Activated naive CD8-positive, alpha-beta T cell (primary cell): ENCODE data around the gene KDM3A.

ENCODE experiments used
- H3K27ac Mint-ChIP-seq: one replicate; pipeline ENCODE4 v1.8.0; 2021; ENCODE audit warnings: mixed read lengths
- H3K27me3 Mint-ChIP-seq: one replicate; pipeline ENCODE4 v1.8.0; 2021; ENCODE audit warnings: mixed read lengths
- H3K36me3 Mint-ChIP-seq: one replicate; pipeline ENCODE4 v1.8.0; 2021; ENCODE audit warnings: mixed read lengths
- H3K4me1 Mint-ChIP-seq: one replicate; pipeline ENCODE4 v1.8.0; 2021; ENCODE audit warnings: low read depth, mixed read lengths
- H3K4me3 Mint-ChIP-seq: one replicate; pipeline ENCODE4 v1.8.0; 2021; ENCODE audit warnings: mild to moderate bottlenecking, mixed read lengths
- H3K9me3 Mint-ChIP-seq: one replicate; pipeline ENCODE4 v1.8.0; 2021; ENCODE audit warnings: low read depth, mixed read lengths

Gene KDM3A

DNA sequence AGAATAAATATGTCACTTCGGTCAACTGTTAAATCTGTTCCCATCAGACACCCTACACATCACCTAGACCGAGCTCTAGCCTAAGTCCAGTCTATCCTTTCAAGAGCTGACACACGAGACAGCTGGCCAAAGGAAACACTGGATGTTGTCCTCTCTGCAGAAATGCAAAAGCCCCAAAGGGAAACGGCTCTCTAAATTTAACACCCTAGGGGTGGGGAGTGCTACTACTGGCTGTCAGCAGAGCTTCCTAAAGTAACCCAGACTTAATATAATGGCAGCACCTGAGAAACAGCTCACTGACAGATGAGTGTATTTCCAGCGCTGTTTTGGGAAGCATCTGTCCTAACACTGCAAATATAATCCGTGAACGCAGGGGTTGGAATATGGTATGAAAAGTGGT, 66.4 kb downstream of the KDM3A start:
- Mint-ChIP-seq H3K4me1 (peaks cover 2% of the 10 kb centered on the region), H3K9me3 (peaks cover 9% of the 10 kb centered on the region), H3K27me3 (no peaks in the 10 kb centered on the region), H3K4me3 (no peak overlapping the region), H3K36me3 (peaks cover 45% of the 10 kb centered on the region), H3K27ac (peak overlapping the region; percentile 59)

DNA sequence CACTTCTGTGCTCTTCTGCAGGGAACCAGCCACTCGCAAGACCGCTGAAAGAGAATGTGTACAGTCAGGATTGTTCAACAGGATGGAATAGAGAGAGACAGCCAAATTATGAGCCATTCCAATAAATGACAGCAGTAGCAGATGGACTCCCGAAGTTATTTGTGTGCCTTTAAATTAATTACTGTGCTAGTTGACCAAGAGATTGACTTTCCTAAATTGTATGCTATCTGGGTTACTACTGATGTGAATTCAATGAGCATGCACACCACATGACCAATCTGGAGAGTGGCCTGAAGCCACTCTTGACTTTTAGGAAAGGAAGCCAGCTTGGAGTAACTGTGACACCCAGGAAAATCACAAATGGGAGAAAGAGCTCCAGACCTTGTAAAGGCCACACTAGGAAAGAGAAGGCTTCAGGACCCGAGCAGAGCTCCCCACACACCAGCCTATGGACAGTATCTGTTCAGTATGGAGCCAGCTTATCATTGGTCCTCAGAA, 69.3 kb downstream of the KDM3A start:
- H3K4me3 Mint-ChIP-seq, result no peak overlapping the region
- peaks cover 23% of the 10 kb centered on the region for H3K36me3 Mint-ChIP-seq
- no peak overlapping the region for H3K27ac Mint-ChIP-seq
- no peaks in the 10 kb centered on the region for H3K9me3 Mint-ChIP-seq
- peaks cover 5% of the 10 kb centered on the region for H3K4me1 Mint-ChIP-seq
- no peaks in the 10 kb centered on the region for H3K27me3 Mint-ChIP-seq

DNA sequence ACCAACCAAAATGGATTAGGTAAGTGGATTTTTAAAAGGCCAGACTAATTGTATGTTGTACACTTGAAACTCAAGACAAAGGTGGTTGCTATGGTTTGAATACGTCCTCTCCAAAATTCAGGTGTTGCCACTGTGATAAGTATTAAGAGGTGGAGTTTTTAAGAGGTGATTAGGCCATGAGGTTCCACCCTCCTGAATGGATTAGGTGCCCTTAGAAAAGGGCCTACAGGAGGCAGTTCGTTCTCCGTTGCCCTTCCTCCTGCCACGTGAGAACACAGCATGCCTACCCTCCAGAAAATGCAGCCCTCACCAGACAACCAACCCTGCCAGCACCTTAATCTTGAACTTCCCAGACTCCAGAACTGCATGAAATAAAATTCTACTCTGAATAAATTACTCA, 70.9 kb downstream of the KDM3A start:
- H3K27me3 Mint-ChIP-seq, result no peaks in the 10 kb centered on the region
- H3K36me3 Mint-ChIP-seq, result peaks cover 18% of the 10 kb centered on the region
- H3K9me3 Mint-ChIP-seq, result no peaks in the 10 kb centered on the region
- peaks cover 5% of the 10 kb centered on the region for H3K4me1 Mint-ChIP-seq
- H3K27ac Mint-ChIP-seq, result no peak overlapping the region
- no peak overlapping the region for H3K4me3 Mint-ChIP-seq

DNA sequence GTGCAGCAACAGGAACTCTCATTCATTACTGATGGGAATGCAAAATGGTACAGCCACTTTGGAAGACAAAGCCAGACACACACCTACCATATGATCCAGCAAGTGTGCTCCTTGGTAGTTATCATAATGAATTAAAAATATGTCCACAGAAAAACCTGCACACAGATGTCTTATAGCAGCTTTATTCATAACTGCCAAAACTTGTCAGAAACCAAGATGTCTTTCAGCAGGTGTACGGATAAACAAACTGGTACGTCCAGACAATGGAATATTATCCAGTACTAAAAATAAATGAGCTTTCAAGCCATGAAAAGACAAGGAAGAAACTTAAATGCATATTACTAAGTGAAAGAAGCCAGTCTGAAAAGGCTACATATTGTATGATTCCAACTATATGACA, 71.7 kb downstream of the KDM3A start:
- peaks cover 5% of the 10 kb centered on the region for H3K4me1 Mint-ChIP-seq
- no peak overlapping the region for H3K4me3 Mint-ChIP-seq

DNA sequence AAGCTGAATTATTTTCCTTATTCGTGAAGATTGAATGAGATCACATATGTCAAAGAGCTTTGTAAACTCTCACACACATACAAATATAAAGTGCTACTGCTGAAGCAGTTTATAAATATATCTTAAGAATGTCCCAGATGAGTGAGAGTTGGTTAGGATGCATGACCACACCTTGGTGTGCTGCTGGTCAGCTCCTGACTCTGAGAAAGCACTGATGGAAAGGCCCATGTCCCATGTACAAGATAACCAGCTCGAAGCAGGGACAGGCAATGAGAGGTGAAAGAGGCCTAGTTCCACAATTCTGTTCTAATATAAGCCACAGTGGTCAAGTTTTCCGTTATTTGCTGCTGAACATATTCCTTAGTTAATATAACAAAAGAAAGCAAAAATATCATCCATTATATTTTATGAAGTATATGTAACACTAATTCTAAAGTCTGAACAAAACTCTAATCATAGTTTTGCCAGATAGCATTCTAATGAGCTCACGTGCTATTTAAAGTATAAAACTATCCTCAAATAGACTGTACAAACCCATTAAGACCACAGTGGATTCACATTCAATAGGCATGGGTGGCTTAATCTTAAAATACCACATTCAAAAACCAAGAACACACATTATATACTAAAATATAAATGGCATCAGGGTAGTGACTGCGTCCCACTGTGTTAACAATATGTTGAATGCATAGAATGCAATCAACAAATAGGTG, 72.9 kb downstream of the KDM3A start:
- H3K36me3 Mint-ChIP-seq, result peaks cover 8% of the 10 kb centered on the region
- no peak overlapping the region for H3K4me3 Mint-ChIP-seq
- no peaks in the 10 kb centered on the region for H3K9me3 Mint-ChIP-seq
- H3K27me3 Mint-ChIP-seq, result no peaks in the 10 kb centered on the region
- H3K4me1 Mint-ChIP-seq, result peaks cover 5% of the 10 kb centered on the region
- H3K27ac Mint-ChIP-seq, result no peak overlapping the region

More for the DNA sequence above, 71.7 kb downstream of the KDM3A start:
- Mint-ChIP-seq H3K36me3 (peaks cover 14% of the 10 kb centered on the region), H3K27me3 (no peaks in the 10 kb centered on the region), H3K9me3 (no peaks in the 10 kb centered on the region), H3K27ac (no peak overlapping the region)

DNA sequence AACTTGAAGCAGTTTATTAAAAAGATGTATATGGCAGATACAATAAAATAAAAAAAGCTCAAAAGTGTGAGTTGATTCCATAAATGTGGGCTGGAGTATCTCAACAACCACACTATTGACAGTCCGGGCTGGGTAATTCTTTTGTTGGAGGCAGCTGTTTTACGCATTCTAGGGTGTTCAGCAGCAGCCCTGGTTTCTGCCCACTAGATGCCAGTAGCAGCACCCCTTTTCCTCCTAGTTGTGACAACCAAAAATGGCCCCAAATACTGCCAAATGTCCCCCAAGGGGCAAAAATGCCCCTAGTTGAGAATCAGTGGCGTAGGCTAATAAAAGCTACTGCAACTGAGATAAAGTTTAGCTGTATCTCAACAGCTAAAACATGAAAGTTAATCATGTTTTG, 77.3 kb downstream of the KDM3A start:
- Mint-ChIP-seq H3K4me1 (peaks cover 3% of the 10 kb centered on the region), H3K27me3 (no peaks in the 10 kb centered on the region), H3K27ac (no peak overlapping the region), H3K4me3 (no peak overlapping the region), H3K36me3 (no peaks in the 10 kb centered on the region), H3K9me3 (peaks cover 6% of the 10 kb centered on the region)

DNA sequence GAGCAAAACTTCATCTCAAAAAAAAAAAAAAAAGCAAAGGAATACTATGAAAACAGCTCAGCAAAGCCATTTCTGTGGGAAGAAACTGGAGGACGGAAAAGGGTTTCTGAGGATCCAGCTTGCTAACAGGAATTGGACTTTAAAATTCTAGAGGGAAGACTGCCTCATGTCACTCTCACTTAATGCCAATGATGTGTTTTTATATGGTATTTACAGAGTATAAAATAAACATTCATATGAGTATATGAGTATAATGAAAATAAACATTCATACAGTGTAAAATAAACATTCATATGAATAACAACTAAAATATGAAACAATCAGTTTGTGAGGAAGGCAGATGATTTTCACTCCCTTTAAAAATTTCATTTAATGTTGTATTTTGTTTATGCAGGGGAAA, 78.2 kb downstream of the KDM3A start:
- Mint-ChIP-seq H3K27me3 (no peaks in the 10 kb centered on the region), H3K4me3 (no peak overlapping the region), H3K4me1 (peaks cover 3% of the 10 kb centered on the region), H3K9me3 (peaks cover 6% of the 10 kb centered on the region), H3K27ac (no peak overlapping the region), H3K36me3 (no peaks in the 10 kb centered on the region)

DNA sequence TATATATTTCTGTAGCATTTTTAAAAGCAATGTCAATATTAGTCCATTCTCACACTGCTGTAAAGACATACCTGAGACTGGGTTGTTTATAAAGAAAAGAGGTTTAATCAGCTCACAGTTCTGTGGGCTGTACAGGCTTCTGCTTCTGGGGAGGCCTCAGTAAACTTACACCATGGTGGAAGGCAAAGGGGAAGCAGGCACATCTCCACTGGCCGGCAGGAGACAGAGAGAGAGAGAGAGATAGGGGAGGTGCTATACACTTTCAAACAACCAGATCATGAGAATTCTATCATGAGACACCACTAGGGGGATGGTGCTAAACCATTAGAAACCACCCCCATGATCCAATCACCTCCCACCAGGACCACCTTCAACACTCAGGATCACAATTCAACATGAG, 79.0 kb downstream of the KDM3A start:
- no peaks in the 10 kb centered on the region for H3K36me3 Mint-ChIP-seq
- H3K9me3 Mint-ChIP-seq, result peaks cover 6% of the 10 kb centered on the region
- no peaks in the 10 kb centered on the region for H3K4me1 Mint-ChIP-seq
- H3K4me3 Mint-ChIP-seq, result no peak overlapping the region
- no peak overlapping the region for H3K27ac Mint-ChIP-seq
- H3K27me3 Mint-ChIP-seq, result no peaks in the 10 kb centered on the region

DNA sequence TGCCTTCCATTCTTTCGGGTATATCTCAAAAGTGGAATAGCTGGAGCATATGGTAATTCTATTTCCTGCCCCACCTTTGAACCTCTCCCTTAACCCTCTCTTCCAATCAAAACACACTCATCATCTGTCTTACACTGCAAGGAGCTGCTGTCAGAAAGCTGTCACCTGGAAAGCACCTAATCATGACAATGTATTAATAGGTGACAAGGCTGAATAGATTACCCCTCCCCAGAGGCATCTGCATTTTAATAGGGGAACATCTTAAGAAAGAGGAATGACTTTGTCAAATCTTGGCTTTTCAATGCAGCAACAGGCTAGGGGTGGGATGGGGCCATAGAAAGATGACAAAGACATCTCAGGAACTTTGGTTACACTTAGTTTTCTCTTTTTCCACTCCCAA, 80.8 kb downstream of the KDM3A start:
- Mint-ChIP-seq H3K9me3 (peaks cover 6% of the 10 kb centered on the region), H3K27me3 (no peaks in the 10 kb centered on the region), H3K4me3 (no peak overlapping the region), H3K36me3 (no peaks in the 10 kb centered on the region), H3K27ac (no peak overlapping the region), H3K4me1 (no peaks in the 10 kb centered on the region)

DNA sequence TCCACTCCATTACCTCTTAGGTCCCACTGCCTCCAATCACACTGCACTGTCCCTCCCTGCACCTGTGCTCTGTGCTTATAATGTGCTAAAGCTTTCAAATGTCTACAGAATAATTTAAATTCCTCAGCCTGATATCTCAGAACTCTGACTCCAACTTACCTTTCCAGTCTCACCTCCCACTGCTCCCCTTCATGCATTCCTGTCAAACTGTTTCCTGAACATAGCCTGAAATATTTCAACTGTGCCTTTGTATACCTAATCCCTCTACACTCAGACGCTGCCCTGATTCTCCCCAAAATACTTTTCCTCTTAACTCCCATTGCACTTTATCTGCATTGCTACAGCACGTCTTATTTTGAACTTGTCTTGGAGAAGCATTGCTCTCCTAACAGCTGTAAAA, 81.5 kb downstream of the KDM3A start:
- no peaks in the 10 kb centered on the region for H3K27me3 Mint-ChIP-seq
- H3K9me3 Mint-ChIP-seq, result peaks cover 6% of the 10 kb centered on the region
- H3K27ac Mint-ChIP-seq, result no peak overlapping the region
- no peaks in the 10 kb centered on the region for H3K4me1 Mint-ChIP-seq
- H3K4me3 Mint-ChIP-seq, result no peak overlapping the region
- H3K36me3 Mint-ChIP-seq, result peaks cover 3% of the 10 kb centered on the region

DNA sequence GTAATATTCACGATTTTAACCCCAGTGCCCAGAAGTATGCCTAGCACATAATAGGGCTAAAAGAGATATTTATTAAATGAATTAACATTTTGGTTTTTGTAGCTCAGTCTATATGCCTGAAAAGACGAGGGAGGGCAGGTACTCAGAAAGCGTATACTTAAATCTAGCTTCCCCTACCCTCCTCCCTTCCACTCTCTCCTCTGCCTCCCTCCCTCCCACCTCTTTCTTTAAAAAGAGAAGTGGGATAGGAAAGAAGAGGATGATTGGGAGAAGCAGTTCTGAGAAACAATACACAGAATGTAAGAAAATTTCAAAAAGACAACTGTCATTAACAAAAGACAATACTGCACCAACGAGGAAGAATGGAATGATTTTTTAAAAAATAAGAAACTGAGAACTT, 82.3 kb downstream of the KDM3A start:
- Mint-ChIP-seq H3K4me3 (no peak overlapping the region), H3K9me3 (peaks cover 6% of the 10 kb centered on the region), H3K4me1 (no peaks in the 10 kb centered on the region), H3K27me3 (no peaks in the 10 kb centered on the region), H3K36me3 (peaks cover 3% of the 10 kb centered on the region), H3K27ac (no peak overlapping the region)

DNA sequence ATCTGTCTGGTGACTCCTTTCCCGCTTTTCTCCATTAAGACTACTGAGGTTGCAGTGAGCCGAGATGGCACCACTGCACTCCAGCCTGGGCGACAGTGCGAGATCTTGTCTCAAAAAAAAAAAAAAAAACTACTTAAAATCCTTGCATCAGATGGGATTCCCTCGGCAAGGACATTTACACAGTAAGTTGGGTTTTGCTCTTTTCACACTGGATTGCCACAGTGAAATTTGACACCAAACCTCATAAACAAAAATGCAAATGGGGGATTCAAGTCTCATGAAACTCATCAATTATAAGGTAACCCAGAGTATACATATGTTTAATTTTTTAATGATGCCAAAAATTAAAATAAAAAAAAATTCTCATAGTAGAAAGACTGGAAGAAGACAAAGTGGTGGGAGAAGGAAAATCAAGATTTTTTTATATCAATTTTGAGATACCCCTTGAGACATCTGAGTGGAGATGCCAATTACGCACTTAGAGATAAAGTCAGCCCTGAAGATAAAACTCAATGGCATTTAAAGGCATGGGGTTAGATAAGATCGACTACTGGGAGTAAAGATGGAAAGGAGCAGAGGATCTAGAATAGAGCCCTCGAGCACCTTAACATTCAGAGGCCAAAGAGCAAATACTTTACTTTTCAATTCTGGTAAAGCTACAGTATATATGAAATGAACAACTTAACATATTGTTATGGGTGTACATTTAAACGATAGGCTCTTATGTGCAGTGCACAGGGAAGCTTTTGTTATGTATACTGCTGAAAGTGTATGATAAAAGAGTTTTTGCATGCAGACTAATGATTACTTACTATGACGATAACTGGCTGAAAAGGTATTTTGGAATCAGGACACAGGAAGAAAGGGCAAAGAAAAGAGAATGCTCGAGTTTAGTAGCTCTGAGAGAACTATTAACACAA, 84.5 kb downstream of the KDM3A start:
- H3K4me1 Mint-ChIP-seq, result peaks cover 2% of the 10 kb centered on the region
- no peak overlapping the region for H3K27ac Mint-ChIP-seq
- no peak overlapping the region for H3K4me3 Mint-ChIP-seq
- no peaks in the 10 kb centered on the region for H3K9me3 Mint-ChIP-seq
- no peaks in the 10 kb centered on the region for H3K27me3 Mint-ChIP-seq
- H3K36me3 Mint-ChIP-seq, result peaks cover 3% of the 10 kb centered on the region

DNA sequence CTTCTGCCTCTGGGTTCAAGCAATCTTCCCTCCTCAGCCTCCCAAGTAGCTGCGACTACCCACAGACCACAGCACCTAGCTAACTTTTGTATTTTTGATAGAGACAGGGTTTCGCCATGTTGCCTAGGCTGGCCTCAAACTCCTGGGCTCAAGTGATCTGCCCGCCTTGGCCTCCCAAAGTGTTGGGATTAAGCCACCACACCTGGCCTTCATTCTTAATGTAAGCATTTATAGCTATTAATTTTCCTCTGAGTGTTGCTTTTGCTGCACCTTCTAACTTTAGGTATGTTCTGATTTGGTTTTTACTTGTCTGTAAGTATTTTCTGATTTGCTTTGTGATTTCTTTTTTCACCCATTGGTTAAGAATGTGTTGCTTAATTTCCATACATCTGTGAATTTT, 92.4 kb downstream of the KDM3A start:
- no peak overlapping the region for H3K27ac Mint-ChIP-seq
- peaks cover 11% of the 10 kb centered on the region for H3K36me3 Mint-ChIP-seq
- H3K4me3 Mint-ChIP-seq, result no peak overlapping the region
- H3K9me3 Mint-ChIP-seq, result peaks cover 11% of the 10 kb centered on the region
- peaks cover 36% of the 10 kb centered on the region for H3K4me1 Mint-ChIP-seq
- no peaks in the 10 kb centered on the region for H3K27me3 Mint-ChIP-seq

DNA sequence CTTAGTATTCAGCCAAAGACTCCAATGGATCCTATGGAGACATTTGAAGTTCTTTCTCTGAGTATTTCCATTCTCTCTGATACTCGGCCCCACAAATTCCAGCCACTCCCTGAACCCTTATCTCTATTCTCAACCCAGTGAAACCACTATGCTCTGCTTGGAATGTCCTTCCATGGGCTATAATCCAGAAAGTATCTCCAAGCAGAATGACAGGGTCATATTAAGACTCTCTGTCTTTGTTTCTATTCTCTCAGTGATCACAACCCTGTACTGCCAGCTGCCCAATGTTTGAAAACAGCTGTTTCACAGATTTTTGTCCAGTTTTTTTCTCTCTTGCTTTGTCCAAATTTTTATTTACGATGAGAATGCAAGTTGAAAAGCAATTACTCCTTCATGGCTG, 100.2 kb downstream of the KDM3A start:
- H3K9me3 Mint-ChIP-seq, result peaks cover 4% of the 10 kb centered on the region
- H3K4me3 Mint-ChIP-seq, result no peak overlapping the region
- H3K4me1 Mint-ChIP-seq, result peaks cover 15% of the 10 kb centered on the region
- peaks cover 12% of the 10 kb centered on the region for H3K36me3 Mint-ChIP-seq
- H3K27ac Mint-ChIP-seq, result no peak overlapping the region
- no peaks in the 10 kb centered on the region for H3K27me3 Mint-ChIP-seq
